HepG2 (cell line): ENCODE data around the gene GPRC5D. TPM values are rescaled to one million over a fixed set of nuclear protein-coding genes. Genes with fewer than 3 reads are reported as not detected.

Experiments
- ARID2 ChIP-seq: sonication (generic); formaldehyde crosslinking; IDR thresholded peaks from 2 replicates; pipeline ENCODE4 v1.8.1; 2022; ENCODE audit warnings: mild to moderate bottlenecking, missing genetic modification reagents, borderline replicate concordance
- ATF4 ChIP-seq, 2 experiments: fragments of 450-650 bp in 1 of 2; sonication (generic) in 1 of 2; formaldehyde crosslinking; IDR thresholded peaks; 2 replicates each; pipeline versions ENCODE4 v1.5.0 to v1.8.0; 2020 to 2022; ENCODE audit warnings: mild to moderate bottlenecking in 1 of 2, missing genetic modification reagents in 1 of 2
- BATF2 ChIP-seq: sonication (generic); formaldehyde crosslinking; IDR thresholded peaks from 2 replicates; pipeline ENCODE4 v1.8.0; 2022; ENCODE audit warnings: mild to moderate bottlenecking, missing genetic modification reagents, moderate library complexity
- IKZF1 ChIP-seq: fragments of 450-650 bp; IDR thresholded peaks from 2 replicates; pipeline ENCODE4 v1.7.1; 2016
- KAT7 ChIP-seq: IDR thresholded peaks from 2 replicates; pipeline ENCODE4 v1.6.1; 2018; ENCODE audit warnings: borderline replicate concordance, missing compliant biosample characterization
- NONO ChIP-seq, 2 experiments: fragments of 450-650 bp in 1 of 2; sonication (generic) in 1 of 2; formaldehyde crosslinking in 1 of 2; IDR thresholded peaks in 1 of 2; conservative IDR thresholded peaks in 1 of 2; 2 replicates each; pipeline versions ENCODE4 v1.6.1 to v1.8.0; 2017 to 2022; ENCODE audit warnings: mild to moderate bottlenecking in 1 of 2, missing genetic modification reagents in 1 of 2, moderate library complexity in 1 of 2
- PAWR ChIP-seq: sonication (generic); formaldehyde crosslinking; IDR thresholded peaks from 2 replicates; pipeline ENCODE4 v1.4.0; 2020; ENCODE audit warnings: missing genetic modification reagents, mild to moderate bottlenecking, borderline replicate concordance
- PRMT3 ChIP-seq: sonication (generic); formaldehyde crosslinking; IDR thresholded peaks from 2 replicates; pipeline ENCODE4 v1.8.1; 2022; ENCODE audit warnings: low read depth, mild to moderate bottlenecking, moderate library complexity, missing genetic modification reagents, borderline replicate concordance
- SP4 ChIP-seq: sonication (generic); formaldehyde crosslinking; IDR thresholded peaks from 2 replicates; pipeline ENCODE4 v1.8.1; 2023; ENCODE audit warnings: mild to moderate bottlenecking, missing genetic modification reagents
- TMF1 ChIP-seq: sonication (generic); formaldehyde crosslinking; IDR thresholded peaks from 2 replicates; pipeline ENCODE4 v1.8.1; 2022; ENCODE audit warnings: low read depth, missing genetic modification reagents
- TP53 ChIP-seq: sonication (generic); formaldehyde crosslinking; conservative IDR thresholded peaks from 2 replicates; pipeline ENCODE4 v1.4.0; 2020; ENCODE audit warnings: missing genetic modification reagents
- XRCC5 ChIP-seq: fragments of 200-400 bp; formaldehyde crosslinking; optimal IDR thresholded peaks from 2 replicates; pipeline ENCODE3; 2017; ENCODE audit warnings: mild to moderate bottlenecking, low read length
- ZNF550 ChIP-seq: sonication (generic); formaldehyde crosslinking; IDR thresholded peaks from 2 replicates; pipeline ENCODE4 v1.4.0; 2020; ENCODE audit warnings: mild to moderate bottlenecking, missing genetic modification reagents, borderline replicate concordance
- ZNF598 ChIP-seq: sonication (generic); formaldehyde crosslinking; IDR thresholded peaks from 2 replicates; pipeline ENCODE4 v1.5.1; 2020; ENCODE audit warnings: mild to moderate bottlenecking, missing genetic modification reagents, borderline replicate concordance
- ZNF800 ChIP-seq: sonication (generic); formaldehyde crosslinking; IDR thresholded peaks from 2 replicates; pipeline ENCODE4 v1.4.0; 2020; ENCODE audit warnings: missing genetic modification reagents
- polyA plus RNA-seq, 8 experiments: library from polyadenylated mRNA; depleted of rRNA in 3 of 8; stranded (reverse) in 7 of 8; unstranded in 1 of 8; fragments of >200 nt; fragmentation: Illumina TruSeq in 4 of 8; extraction: Trizol in 4 of 8; gene quantifications; 2 replicates each; pipeline versions ENCODE4 v1.2.1 to v1.2.3, GENCODE V29; 2011 to 2016; ENCODE audit warnings: low read depth in 4 of 8, missing spikeins in 1 of 8, mixed read lengths in 1 of 8; ENCODE audit not compliant: insufficient read depth in 1 of 8
- total RNA-seq, 5 experiments: library from RNA; depleted of rRNA; stranded (reverse); fragments of >200 nt; fragmentation: Illumina TruSeq; extraction: Trizol; gene quantifications; 2 replicates each; pipeline ENCODE4 v1.2.3, GENCODE V29; 2016; ENCODE audit warnings: low read depth in 1 of 5
- TF ChIP-seq, protein P1 (sequence below): sonication (generic); formaldehyde crosslinking; IDR thresholded peaks from 2 replicates; pipeline ENCODE4 v1.5.1; 2020; ENCODE audit warnings: mild to moderate bottlenecking, missing genetic modification reagents, moderate library complexity
- TF ChIP-seq, protein P2 (sequence below): sonication (generic); formaldehyde crosslinking; IDR thresholded peaks from 2 replicates; pipeline ENCODE4 v1.8.0; 2022; ENCODE audit warnings: missing genetic modification reagents, mild to moderate bottlenecking, inconsistent platforms, borderline replicate concordance

Gene GPRC5D
- total and polyA plus RNA-seq, 2 of the 13 experiments (the other 11 are each of a cell fraction or from before 2014, with no cell fraction given), result not detected

- TF ChIP-seq TMF1 (CRISPR knock-in tag) (no peak), XRCC5 (no peak), SP4 (CRISPR knock-in tag) (peak; percentile 72), IKZF1 (no peak), BATF2 (0 out of 2 replicates have a peak, but pooled peaks have one; percentile 53), TP53 (CRISPR knock-in tag) (no peak), ZNF800 (CRISPR knock-in tag) (no peak), KAT7 (CRISPR knock-in tag) (no peak; the same call in 1 of the 2 replicates), PRMT3 (CRISPR knock-in tag) (no peak), ARID2 (CRISPR knock-in tag) (no peak), ATF4 (CRISPR knock-in tag; IDR thresholded peaks at IDR 0.05) (0 out of 4 replicates have a peak, but pooled peaks of 1 of the 2 experiments have one; percentile 13), PAWR (no peak), NONO (IDR thresholded peaks at IDR 0.05) (no peak), NONO (CRISPR knock-in tag; conservative IDR thresholded peaks at IDR 0.05) (peak; percentile 53; the same call in 1 of the 2 replicates), ZNF598 (CRISPR knock-in tag) (no peak), ZNF550 (CRISPR knock-in tag) (no peak)
- TF ChIP-seq, protein P1, sequence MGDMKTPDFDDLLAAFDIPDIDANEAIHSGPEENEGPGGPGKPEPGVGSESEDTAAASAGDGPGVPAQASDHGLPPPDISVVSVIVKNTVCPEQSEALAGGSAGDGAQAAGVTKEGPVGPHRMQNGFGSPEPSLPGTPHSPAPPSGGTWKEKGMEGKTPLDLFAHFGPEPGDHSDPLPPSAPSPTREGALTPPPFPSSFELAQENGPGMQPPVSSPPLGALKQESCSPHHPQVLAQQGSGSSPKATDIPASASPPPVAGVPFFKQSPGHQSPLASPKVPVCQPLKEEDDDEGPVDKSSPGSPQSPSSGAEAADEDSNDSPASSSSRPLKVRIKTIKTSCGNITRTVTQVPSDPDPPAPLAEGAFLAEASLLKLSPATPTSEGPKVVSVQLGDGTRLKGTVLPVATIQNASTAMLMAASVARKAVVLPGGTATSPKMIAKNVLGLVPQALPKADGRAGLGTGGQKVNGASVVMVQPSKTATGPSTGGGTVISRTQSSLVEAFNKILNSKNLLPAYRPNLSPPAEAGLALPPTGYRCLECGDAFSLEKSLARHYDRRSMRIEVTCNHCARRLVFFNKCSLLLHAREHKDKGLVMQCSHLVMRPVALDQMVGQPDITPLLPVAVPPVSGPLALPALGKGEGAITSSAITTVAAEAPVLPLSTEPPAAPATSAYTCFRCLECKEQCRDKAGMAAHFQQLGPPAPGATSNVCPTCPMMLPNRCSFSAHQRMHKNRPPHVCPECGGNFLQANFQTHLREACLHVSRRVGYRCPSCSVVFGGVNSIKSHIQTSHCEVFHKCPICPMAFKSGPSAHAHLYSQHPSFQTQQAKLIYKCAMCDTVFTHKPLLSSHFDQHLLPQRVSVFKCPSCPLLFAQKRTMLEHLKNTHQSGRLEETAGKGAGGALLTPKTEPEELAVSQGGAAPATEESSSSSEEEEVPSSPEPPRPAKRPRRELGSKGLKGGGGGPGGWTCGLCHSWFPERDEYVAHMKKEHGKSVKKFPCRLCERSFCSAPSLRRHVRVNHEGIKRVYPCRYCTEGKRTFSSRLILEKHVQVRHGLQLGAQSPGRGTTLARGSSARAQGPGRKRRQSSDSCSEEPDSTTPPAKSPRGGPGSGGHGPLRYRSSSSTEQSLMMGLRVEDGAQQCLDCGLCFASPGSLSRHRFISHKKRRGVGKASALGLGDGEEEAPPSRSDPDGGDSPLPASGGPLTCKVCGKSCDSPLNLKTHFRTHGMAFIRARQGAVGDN (CRISPR knock-in tag), result peak; percentile 80
- TF ChIP-seq, protein P2, sequence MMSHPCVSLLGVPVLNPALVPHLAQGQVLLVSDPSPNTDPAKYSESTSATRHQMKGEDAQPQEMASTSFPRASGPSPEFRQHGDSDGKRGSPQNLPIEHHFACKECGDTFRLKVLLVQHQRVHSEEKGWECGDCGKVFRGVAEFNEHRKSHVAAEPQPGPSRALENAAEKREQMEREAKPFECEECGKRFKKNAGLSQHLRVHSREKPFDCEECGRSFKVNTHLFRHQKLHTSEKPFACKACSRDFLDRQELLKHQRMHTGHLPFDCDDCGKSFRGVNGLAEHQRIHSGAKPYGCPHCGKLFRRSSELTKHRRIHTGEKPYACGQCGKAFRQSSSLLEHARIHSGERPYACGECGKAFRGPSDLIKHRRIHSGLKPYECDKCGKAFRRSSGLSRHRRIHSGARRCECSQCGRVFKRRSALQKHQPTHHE, result no peak
Observed at GRCh38 chr12:12999959-13000615, 48.1 kb upstream of the GPRC5D start, which contains the start of gene HEBP1 (continued).
